PFSK-1 (cell line): ENCODE measurements around the gene ABHD12.

Experiments
- SIN3A ChIP-seq: IDR thresholded peaks from 2 replicates; pipeline ENCODE4 v1.6.1; 2012; ENCODE audit warnings: mild to moderate bottlenecking, low read length, moderate library complexity, borderline replicate concordance; ENCODE audit not compliant: insufficient read depth
- TAF1 ChIP-seq: IDR thresholded peaks from 2 replicates; pipeline ENCODE4 v1.6.1; 2012; ENCODE audit warnings: low read length, control low read depth, borderline replicate concordance; ENCODE audit not compliant: insufficient read depth

DNA sequence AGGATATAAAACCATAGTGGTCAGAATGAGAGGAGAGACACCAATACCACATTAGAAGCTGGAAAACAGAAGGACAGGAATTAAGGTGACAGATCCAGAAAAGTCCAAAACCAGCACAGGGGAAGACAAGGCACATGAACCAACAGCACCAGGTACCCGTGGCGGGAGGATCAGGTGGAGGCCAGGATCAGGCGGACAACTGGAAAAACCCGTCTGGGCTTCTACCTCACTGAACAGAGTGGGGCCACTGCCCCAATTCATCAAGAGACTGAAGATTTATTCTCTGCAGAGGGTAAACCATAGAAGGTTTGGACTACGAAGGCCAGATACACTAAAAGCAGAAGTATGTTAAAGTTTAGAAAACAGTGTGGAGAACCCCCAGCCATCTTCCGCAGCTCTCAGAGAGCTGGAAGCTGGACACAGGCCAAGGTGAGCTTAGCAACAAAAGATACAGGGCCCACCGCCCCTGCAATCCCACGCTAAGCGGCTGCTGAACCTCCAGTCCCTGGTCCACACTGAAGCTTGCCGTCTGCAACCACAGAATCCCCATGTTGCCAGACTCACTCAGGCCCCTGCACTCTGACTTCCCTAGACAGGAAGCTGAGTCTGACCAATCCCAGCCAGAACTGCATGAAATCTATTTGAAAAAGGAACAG, 29.9 kb downstream of the ABHD12 start:
- TF ChIP-seq SIN3A (no peak), TAF1 (no peak)
